WTC11 (cell line): ENCODE measurements around the gene NOP14. TPM values are rescaled to one million over a fixed set of nuclear protein-coding genes. Genes with fewer than 3 reads are reported as not detected.

ENCODE experiments used
- AFF4 ChIP-seq: sonication (generic); formaldehyde crosslinking; IDR thresholded peaks from 2 replicates; pipeline ENCODE4 v1.8.1; 2023; ENCODE audit warnings: mild to moderate bottlenecking, missing genetic modification reagents, borderline replicate concordance
- AR ChIP-seq: fragments of 250-450 bp; sonication (Bioruptor Pico); IDR thresholded peaks from 2 replicates; pipeline ENCODE4 v1.9.0; 2021; ENCODE audit warnings: mild to moderate bottlenecking
- CREM ChIP-seq: sonication (generic); formaldehyde crosslinking; IDR thresholded peaks from 2 replicates; pipeline ENCODE4 v1.8.1; 2022; ENCODE audit warnings: mild to moderate bottlenecking, missing genetic modification reagents, moderate library complexity
- E2F1 ChIP-seq: sonication (generic); formaldehyde crosslinking; IDR thresholded peaks from 2 replicates; pipeline ENCODE4 v1.8.0; 2022; ENCODE audit warnings: mild to moderate bottlenecking, missing genetic modification reagents
- FOXK1 ChIP-seq: sonication (generic); formaldehyde crosslinking; IDR thresholded peaks from 2 replicates; pipeline ENCODE4 v1.8.0; 2022; ENCODE audit warnings: mild to moderate bottlenecking, moderate library complexity, missing genetic modification reagents
- IRF2 ChIP-seq: sonication (generic); formaldehyde crosslinking; IDR thresholded peaks from 2 replicates; pipeline ENCODE4 v1.8.0; 2022; ENCODE audit warnings: low read depth, missing genetic modification reagents, borderline replicate concordance
- NFATC4 ChIP-seq: fragments of 250-450 bp; sonication (Bioruptor Pico); IDR thresholded peaks from 2 replicates; pipeline ENCODE4 v1.9.0; 2021; ENCODE audit warnings: mild to moderate bottlenecking
- PRDM15 ChIP-seq: sonication (generic); formaldehyde crosslinking; IDR thresholded peaks from 2 replicates; pipeline ENCODE4 v1.8.0; 2022; ENCODE audit warnings: missing genetic modification reagents
- PREB ChIP-seq: sonication (generic); formaldehyde crosslinking; IDR thresholded peaks from 2 replicates; pipeline ENCODE4 v1.8.1; 2022; ENCODE audit warnings: mild to moderate bottlenecking, missing genetic modification reagents, moderate library complexity, borderline replicate concordance
- RORB ChIP-seq: fragments of 250-450 bp; sonication (Bioruptor Pico); IDR thresholded peaks from 2 replicates; pipeline ENCODE4 v1.9.0; 2021; ENCODE audit warnings: mild to moderate bottlenecking
- SMAD3 ChIP-seq: sonication (generic); formaldehyde crosslinking; IDR thresholded peaks from 2 replicates; pipeline ENCODE4 v1.8.0; 2022; ENCODE audit warnings: missing genetic modification reagents, mild to moderate bottlenecking, borderline replicate concordance
- SOX15 ChIP-seq: fragments of 250-450 bp; sonication (Bioruptor Pico); IDR thresholded peaks from 2 replicates; pipeline ENCODE4 v1.9.0; 2021; ENCODE audit warnings: mild to moderate bottlenecking
- TCF7 ChIP-seq: sonication (generic); formaldehyde crosslinking; IDR thresholded peaks from 2 replicates; pipeline ENCODE4 v1.8.0; 2022; ENCODE audit warnings: mild to moderate bottlenecking, low read depth, missing genetic modification reagents, moderate library complexity
- TEAD1 ChIP-seq: sonication (generic); formaldehyde crosslinking; IDR thresholded peaks from 2 replicates; pipeline ENCODE4 v1.8.0; 2022; ENCODE audit warnings: mild to moderate bottlenecking, missing genetic modification reagents
- ZNF263 ChIP-seq: sonication (generic); formaldehyde crosslinking; IDR thresholded peaks from 2 replicates; pipeline ENCODE4 v1.8.1; 2022; ENCODE audit warnings: low read depth, mild to moderate bottlenecking, moderate library complexity, missing genetic modification reagents
- ZNF532 ChIP-seq: fragments of 250-450 bp; sonication (Bioruptor Pico); IDR thresholded peaks from 2 replicates; pipeline ENCODE4 v1.9.0; 2021; ENCODE audit warnings: mild to moderate bottlenecking, borderline replicate concordance
- total RNA-seq: library from RNA; stranded (reverse); gene quantifications from 3 replicates; pipeline ENCODE4 v1.2.3, GENCODE V29; 2021

Gene NOP14
- total RNA-seq, 1 experiment from 2014 or later, result 39.1 TPM

GRCh38 chr4:2981256-2981819 lies 18.1 kb upstream of the NOP14 start (continued):
- TF ChIP-seq AR (CRISPR knock-in tag) (no peak), FOXK1 (no peak), CREM (CRISPR knock-in tag) (no peak), RORB (CRISPR knock-in tag) (no peak), SOX15 (CRISPR knock-in tag) (no peak), E2F1 (CRISPR knock-in tag) (no peak), ZNF532 (CRISPR knock-in tag) (no peak), TEAD1 (no peak), PREB (no peak), AFF4 (CRISPR knock-in tag) (no peak), IRF2 (no peak), TCF7 (CRISPR knock-in tag) (no peak), PRDM15 (no peak), ZNF263 (no peak), SMAD3 (CRISPR knock-in tag) (no peak), NFATC4 (no peak)
